ACHN (cell line): Measurements from ENCODE around the gene TAS2R8.
"Not testable (repeated sequence)": the region's sequence is repeated elsewhere in the genome, so short reads cannot be mapped to it uniquely, and the experiment has no call there.

Experiments used
- DNase-seq: peaks from one replicate; pipeline ENCODE4 v3.0.0-alpha.2; 2015
- in situ Hi-C: cut with HindIII; loops from 2 replicates; pipeline ENCODE4 v1.10.0; 2017; ENCODE audit warnings: low sequenced_read_pairs, low pct_ligation_motif_present, low pct_unique_long_range_greater_than_20kb

TAS2R8 gene, protein sequence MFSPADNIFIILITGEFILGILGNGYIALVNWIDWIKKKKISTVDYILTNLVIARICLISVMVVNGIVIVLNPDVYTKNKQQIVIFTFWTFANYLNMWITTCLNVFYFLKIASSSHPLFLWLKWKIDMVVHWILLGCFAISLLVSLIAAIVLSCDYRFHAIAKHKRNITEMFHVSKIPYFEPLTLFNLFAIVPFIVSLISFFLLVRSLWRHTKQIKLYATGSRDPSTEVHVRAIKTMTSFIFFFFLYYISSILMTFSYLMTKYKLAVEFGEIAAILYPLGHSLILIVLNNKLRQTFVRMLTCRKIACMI

GRCh38 chr12:10807186-10807585 lies at the start of gene TAS2R8:
Gene TAS2R8 (minus strand): TSS chr12:10807286. CDS start chr12:10806980, 306 bp downstream.
- no peak for DNase-seq
- in situ Hi-C loops: no loop called here

DNA sequence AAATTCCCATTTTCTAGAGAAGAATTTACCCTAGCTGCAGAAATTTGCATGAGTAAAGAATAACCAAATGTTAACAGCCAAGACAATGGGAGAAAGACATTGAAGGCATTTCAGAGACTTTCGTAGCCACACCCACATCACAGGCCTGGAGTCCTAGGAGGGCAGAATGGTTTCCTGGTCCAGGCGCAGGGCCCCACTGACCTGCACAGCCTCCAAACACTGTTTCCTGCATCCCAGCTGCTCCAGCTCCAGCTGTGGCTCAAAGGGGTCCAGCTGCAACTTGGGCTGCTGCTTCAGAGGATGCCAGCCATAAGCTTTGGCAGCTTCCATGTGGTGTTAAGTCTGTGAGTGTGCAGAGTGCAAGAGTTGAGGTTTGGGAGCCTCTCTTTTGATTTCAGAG lies 48.7 kb upstream of the TAS2R8 start:
- in situ Hi-C loops: no loop called here

DNA sequence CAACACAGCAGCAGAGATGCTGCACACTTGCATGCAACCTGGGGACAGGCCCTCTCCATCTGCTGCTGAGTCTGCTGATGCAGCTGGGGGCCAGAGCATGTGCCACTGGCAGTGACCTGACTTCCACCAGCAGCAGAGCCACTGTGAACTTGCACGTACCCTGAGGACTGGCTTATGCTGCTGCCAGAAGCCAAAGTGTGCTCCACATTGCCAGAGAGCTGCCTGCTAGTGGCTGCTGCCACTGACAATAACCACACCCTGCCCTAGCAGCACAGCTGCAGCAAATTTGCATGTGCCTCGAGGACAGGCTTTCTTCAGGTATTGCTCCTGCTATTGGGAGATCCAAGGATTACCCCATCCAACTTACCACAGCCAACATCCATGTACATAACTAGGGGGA lies 46.7 kb upstream of the TAS2R8 start:
- DNase-seq: no peak
- in situ Hi-C loops: no loop called here

More for the DNA sequence above, 48.7 kb upstream of the TAS2R8 start:
- DNase-seq: no peak

GRCh38 chr12:10851243-10851858 lies 44.3 kb upstream of the TAS2R8 start:
- in situ Hi-C loops: no loop called here
- DNase-seq: no peak

DNA sequence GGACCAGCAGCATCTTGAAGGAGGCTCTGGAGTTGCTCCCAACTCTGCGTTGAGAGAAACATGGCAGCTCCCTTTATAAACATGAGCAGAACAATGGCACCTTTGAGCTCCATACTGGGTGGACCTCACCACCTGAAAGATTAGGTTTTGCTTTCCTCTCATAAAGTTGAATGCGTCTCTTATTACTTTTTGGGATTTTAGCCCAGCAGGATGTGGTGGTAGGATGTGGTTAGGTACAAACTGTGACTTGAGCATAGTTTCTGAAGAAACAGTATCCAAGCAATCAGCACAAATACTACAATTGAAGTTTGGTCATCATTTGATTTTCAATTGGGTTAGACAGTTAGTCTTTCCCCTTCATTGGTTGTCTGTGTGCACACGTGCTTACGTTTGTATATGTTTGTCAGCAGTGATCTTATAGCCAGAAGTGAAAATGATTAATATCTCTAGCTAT lies 42.4 kb upstream of the TAS2R8 start, which contains the start of gene PRR4:
PRR4 (minus strand) TSS at position 51 of the 454 bp plus-strand sequence; CDS start at position 13, 38 bp downstream.
- in situ Hi-C loops: no loop called here

GRCh38 chr12:10847744-10848143 lies 40.7 kb upstream of the TAS2R8 start:
- in situ Hi-C loops: no loop called here
- no peak for DNase-seq

More for the DNA sequence above, 42.4 kb upstream of the TAS2R8 start, which contains the start of gene PRR4:
- DNase-seq: no peak

GRCh38 chr12:10842862-10843261 lies 35.8 kb upstream of the TAS2R8 start:
- in situ Hi-C loops: no loop called here
- DNase-seq: no peak

GRCh38 chr12:10838461-10838860 lies 31.4 kb upstream of the TAS2R8 start:
- DNase-seq: no peak
- in situ Hi-C loops: no loop called here

- DNase-seq: no peak
- in situ Hi-C loops: no loop called here
Measured at GRCh38 chr12:10829994-10830393, 22.9 kb upstream of the TAS2R8 start.

DNA sequence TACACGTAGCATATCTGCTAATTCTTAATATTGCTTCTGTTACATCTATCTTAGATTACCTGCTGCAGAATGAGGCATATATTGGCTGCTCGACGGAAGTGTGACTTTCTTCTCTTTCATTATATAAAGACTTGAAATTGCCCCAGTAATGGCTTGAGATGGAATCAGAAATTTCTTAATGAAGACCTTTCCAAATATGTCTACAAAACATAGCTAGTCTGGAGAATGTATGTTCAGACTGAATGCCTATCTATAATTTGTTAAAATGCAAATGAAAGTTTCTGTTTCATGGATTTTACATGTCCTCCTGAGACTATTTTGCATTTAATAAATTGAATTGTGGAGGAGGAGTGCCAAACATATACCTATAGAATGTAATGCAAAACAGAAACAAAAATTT lies 19.2 kb upstream of the TAS2R8 start, which contains the start of gene TAS2R10:
TAS2R10 (minus strand) TSS at position 101 of the 400 bp plus-strand sequence; CDS start at position 12, 89 bp downstream.
- in situ Hi-C loops: no loop called here
- DNase-seq: no peak

DNA sequence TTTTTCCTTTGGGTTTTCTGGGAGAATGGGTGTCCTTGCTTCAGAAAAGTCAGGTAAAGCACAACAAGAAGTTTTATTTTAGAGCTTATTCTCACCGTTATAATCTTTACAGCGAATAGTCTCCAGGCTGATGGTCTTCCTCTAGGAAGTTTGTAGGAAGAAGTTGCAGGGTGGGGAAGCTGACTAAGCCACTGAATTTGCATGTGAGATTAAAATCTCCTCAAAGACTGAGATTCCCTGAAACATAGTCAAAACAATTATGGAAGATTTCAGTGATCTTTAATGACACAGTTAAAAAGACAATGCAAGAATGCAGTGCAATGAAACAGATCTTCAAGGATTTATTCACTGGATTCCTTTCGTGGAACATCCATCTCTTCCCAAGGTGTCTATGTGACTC lies 17.9 kb upstream of the TAS2R8 start:
- no peak for DNase-seq
- in situ Hi-C loops: no loop called here

DNA sequence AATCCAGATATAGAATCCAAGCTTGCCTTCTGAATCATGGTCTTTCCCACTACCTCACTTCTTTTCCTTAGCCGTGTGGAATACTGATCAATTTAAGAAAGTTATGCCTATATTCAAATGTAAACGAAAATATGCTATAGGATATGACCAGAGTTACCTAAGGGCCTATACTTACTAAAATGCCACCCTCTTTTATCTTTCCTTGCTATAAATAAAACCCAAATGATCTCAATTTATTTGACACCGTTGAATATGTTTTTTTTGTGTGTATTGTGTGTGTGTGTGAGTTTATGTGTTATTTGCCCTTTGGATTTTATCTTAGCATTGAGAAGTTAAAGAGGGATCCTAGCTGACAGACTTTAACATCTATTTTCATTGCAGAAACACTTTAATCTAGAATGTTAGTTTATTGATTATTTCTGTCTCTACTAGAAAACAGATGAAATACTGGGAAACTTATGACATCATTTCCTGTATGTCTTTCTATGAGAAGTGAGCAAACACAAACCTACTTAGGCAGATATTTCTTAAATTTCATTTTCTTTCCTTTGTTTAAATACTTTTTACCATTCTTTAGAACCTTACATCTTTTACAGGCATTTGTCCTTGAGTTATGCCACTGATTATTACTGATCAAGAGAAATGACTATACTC lies 4.9 kb upstream of the TAS2R8 start:
- no peak for DNase-seq
- in situ Hi-C loops: no loop called here

DNA sequence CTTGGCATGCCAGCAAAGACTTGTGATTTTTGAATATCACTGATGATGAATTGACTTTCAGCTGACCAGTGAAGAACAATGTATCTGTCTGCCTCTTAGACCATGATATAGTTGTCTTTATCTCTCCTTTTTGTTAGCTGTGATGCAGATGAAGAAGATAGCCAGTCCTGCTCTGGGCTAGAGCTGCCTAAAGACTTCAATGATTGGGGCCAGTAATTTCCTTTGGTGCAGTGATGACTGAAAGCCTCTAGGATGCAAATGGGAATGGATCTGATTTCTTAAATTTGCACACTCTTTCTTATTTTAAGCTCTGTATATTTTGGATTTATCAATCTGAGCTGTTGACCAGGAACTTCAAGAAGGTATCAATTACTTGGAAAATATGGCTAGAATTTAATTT lies 3.0 kb upstream of the TAS2R8 start, which contains the start of gene TAS2R9:
TAS2R9 (minus strand) TSS at position 101 of the 400 bp plus-strand sequence; CDS start at position 8, 93 bp downstream.
- DNase-seq: no peak
- in situ Hi-C loops: no loop called here

- in situ Hi-C loops: no loop called here
- DNase-seq: no peak
Measured at GRCh38 chr12:10802587-10802986, 4.5 kb downstream of the TAS2R8 start, which contains the start of gene TAS2R7. Gene TAS2R7 (minus strand): TSS chr12:10802627. CDS start chr12:10802570, 57 bp downstream.

DNA sequence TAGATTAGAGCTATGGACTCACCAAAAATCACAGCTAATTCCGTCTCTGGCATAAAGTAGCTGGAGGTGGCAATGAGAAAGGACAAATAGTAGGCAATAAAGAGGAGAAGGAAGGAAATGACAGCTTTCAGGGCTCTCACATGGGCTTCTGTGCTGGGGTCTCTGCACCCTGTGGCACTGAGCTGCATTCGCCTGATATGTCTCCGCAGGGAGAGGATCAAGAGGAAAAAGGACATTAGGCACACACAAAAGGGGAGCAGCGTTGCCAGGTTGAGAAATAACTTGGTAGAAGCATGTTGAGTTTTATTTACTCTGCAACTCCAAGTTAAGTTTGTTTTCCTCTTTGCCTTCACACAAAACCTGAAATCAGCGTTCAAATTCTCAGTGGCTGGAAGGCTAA lies 5.3 kb downstream of the TAS2R8 start:
- in situ Hi-C loops: no loop called here
- DNase-seq: no peak

- no peak for DNase-seq
- in situ Hi-C loops: loop anchor here (25.0 kb wide), 1 partner anchor 693 kb away; no protein-coding TSS in a partner anchor
Measured at GRCh38 chr12:10794222-10794621, 12.9 kb downstream of the TAS2R8 start.

DNA sequence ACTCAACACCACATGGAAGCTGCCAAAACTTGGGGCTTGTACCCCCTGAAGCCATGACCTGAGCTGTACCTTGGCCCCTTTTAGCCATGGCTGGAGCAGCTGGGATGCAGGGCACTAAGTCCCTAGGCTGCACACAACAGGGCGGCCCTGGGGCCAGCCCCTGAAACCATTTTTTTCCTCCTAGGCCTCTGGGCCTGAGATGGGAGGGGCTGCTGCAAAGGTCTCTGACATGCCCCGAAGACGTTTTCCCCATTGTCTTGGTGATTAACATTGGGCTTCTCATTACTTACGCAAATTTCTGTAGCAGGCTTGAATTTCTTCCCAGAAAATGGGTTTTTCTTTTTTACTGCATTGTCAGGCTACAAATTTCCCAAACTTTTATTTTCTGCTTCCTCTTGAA lies 15.3 kb downstream of the TAS2R8 start:
- DNase-seq: not testable (repeated sequence)
- in situ Hi-C loops: loop anchor here (25.0 kb wide), 1 partner anchor 696 kb away; no protein-coding TSS in a partner anchor

- in situ Hi-C loops: loop anchor here (25.0 kb wide), 1 partner anchor 704 kb away; no protein-coding TSS in a partner anchor
- DNase-seq: no peak
Measured at GRCh38 chr12:10783252-10783651, 23.8 kb downstream of the TAS2R8 start.

GRCh38 chr12:10779103-10779502 lies 28.0 kb downstream of the TAS2R8 start:
- in situ Hi-C loops: loop anchor here (25.0 kb wide), 1 partner anchor 708 kb away; no protein-coding TSS in a partner anchor
- DNase-seq: no peak
